Tracheal epithelial cell (primary cell): Measurements from ENCODE around the gene OSTM1. TPM values are rescaled to one million over a fixed set of nuclear protein-coding genes. Genes with fewer than 3 reads are reported as not detected.

Experiments used
- total RNA-seq: library from RNA; depleted of rRNA; stranded (reverse); fragments of >200 nt; gene quantifications from 2 replicates; pipeline ENCODE4 v1.2.1, GENCODE V29; 2014

The OSTM1 gene, protein sequence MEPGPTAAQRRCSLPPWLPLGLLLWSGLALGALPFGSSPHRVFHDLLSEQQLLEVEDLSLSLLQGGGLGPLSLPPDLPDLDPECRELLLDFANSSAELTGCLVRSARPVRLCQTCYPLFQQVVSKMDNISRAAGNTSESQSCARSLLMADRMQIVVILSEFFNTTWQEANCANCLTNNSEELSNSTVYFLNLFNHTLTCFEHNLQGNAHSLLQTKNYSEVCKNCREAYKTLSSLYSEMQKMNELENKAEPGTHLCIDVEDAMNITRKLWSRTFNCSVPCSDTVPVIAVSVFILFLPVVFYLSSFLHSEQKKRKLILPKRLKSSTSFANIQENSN
- 49.7 and 81.7 TPM in 2 replicates for total RNA-seq

GRCh38 chr6:108074359-108075144 is at the start of gene OSTM1:
Gene OSTM1 (minus strand): TSS chr6:108074741. CDS start chr6:108074651, 90 bp downstream.

Other genes with a start within 250 kb of the OSTM1 start
- 10.6 and 13.4 TPM in 2 replicates for gene SEC63, start 116.5 kb downstream of the OSTM1 start, total RNA-seq
- not detected in 2 replicates for gene NR2E1, start 91.3 kb upstream of the OSTM1 start, total RNA-seq
- 125 and 140 TPM in 2 replicates for gene SNX3, start 186.3 kb upstream of the OSTM1 start, total RNA-seq
- gene AFG1L, start 220.3 kb upstream of the OSTM1 start, total RNA-seq = 4.5 and 5.5 TPM in 2 replicates